Measurements from ENCODE around the gene KIRREL2.
A peak's percentile ranks its signal among the peaks of the same experiment; 100 is the strongest.
"Not testable (repeated sequence)": the region's sequence is repeated elsewhere in the genome, so short reads cannot be mapped to it uniquely, and the experiment has no call there.

Gene KIRREL2

GRCh38 chr19:35870124-35870736 is 13.5 kb downstream of the KIRREL2 start:
- not testable (repeated sequence) for H3K9me3 Mint-ChIP-seq; H3K27ac Mint-ChIP-seq; ATAC-seq (replicated peaks); DNase-seq; H3K36me3 Mint-ChIP-seq
- Mint-ChIP-seq H3K27me3 (peaks cover 80 to 85% of the 10 kb centered on the region in 2 donors), H3K4me3 (peak overlapping the region; percentile 76 to 77), H3K4me1 (peaks cover 12 to 17% of the 10 kb centered on the region in 2 donors)

- Mint-ChIP-seq H3K27me3 (peaks cover 75 to 80% of the 10 kb centered on the region in 2 donors), H3K4me3 (no peak overlapping the region), H3K36me3 (peaks cover 4 to 7% of the 10 kb centered on the region in 2 donors), H3K4me1 (peaks cover 12 to 17% of the 10 kb centered on the region in 2 donors), H3K9me3 (peaks cover 0 to 6% of the 10 kb centered on the region in 2 donors), H3K27ac (no peak overlapping the region)
- ATAC-seq (replicated peaks) (no peak), DNase-seq (no peak)
These were observed 14.1 kb downstream of the KIRREL2 start for GRCh38 chr19:35870798-35871197.

GRCh38 chr19:35871611-35872010 is 14.9 kb downstream of the KIRREL2 start:
- Mint-ChIP-seq H3K4me3 (no peak overlapping the region), H3K4me1 (peaks cover 12 to 17% of the 10 kb centered on the region in 2 donors), H3K9me3 (peaks cover 0 to 6% of the 10 kb centered on the region in 2 donors), H3K27ac (no peak overlapping the region), H3K36me3 (peaks cover 4 to 11% of the 10 kb centered on the region in 2 donors), H3K27me3 (peaks cover 74 to 80% of the 10 kb centered on the region in 2 donors)
- DNase-seq (no peak), ATAC-seq (replicated peaks) (no peak)

GRCh38 chr19:35872180-35872579 is 15.5 kb downstream of the KIRREL2 start:
- no peak overlapping the region for H3K27ac Mint-ChIP-seq
- peaks cover 4 to 11% of the 10 kb centered on the region in 2 donors for H3K36me3 Mint-ChIP-seq
- H3K4me3 Mint-ChIP-seq: no peak overlapping the region
- peaks cover 71 to 83% of the 10 kb centered on the region in 2 donors for H3K27me3 Mint-ChIP-seq
- DNase-seq: no peak
- peaks cover 12 to 17% of the 10 kb centered on the region in 2 donors for H3K4me1 Mint-ChIP-seq
- H3K9me3 Mint-ChIP-seq: peaks cover 0 to 6% of the 10 kb centered on the region in 2 donors
- no peak for ATAC-seq (replicated peaks)

- H3K36me3 Mint-ChIP-seq: peaks cover 4 to 11% of the 10 kb centered on the region in 2 donors
- H3K4me3 Mint-ChIP-seq: no peak overlapping the region
- H3K4me1 Mint-ChIP-seq: peaks cover 8 to 10% of the 10 kb centered on the region in 2 donors
- H3K9me3 Mint-ChIP-seq: peaks cover 0 to 6% of the 10 kb centered on the region in 2 donors
- ATAC-seq (replicated peaks) (no peak), DNase-seq (no peak)
- H3K27ac Mint-ChIP-seq: no peak overlapping the region
- peaks cover 73 to 88% of the 10 kb centered on the region in 2 donors for H3K27me3 Mint-ChIP-seq
These were observed 17.8 kb downstream of the KIRREL2 start for GRCh38 chr19:35874392-35874930.

- no peak for DNase-seq
- no peak overlapping the region for H3K27ac Mint-ChIP-seq
- no peaks in the 10 kb centered on the region for H3K9me3 Mint-ChIP-seq
- H3K27me3 Mint-ChIP-seq: peaks cover 39 to 55% of the 10 kb centered on the region in 2 donors
- H3K4me3 Mint-ChIP-seq: no peak overlapping the region
- H3K4me1 Mint-ChIP-seq: peaks cover 8 to 20% of the 10 kb centered on the region in 2 donors
- H3K36me3 Mint-ChIP-seq: peaks cover 2 to 7% of the 10 kb centered on the region in 2 donors
- no peak for ATAC-seq (replicated peaks)
These were observed 22.4 kb downstream of the KIRREL2 start for GRCh38 chr19:35879068-35879467.

GRCh38 chr19:35879770-35880317 is 23.1 kb downstream of the KIRREL2 start:
- Mint-ChIP-seq H3K27me3 (peaks cover 33 to 49% of the 10 kb centered on the region in 2 donors), H3K4me1 (peaks cover 11 to 27% of the 10 kb centered on the region in 2 donors), H3K4me3 (no peak overlapping the region), H3K27ac (no peak overlapping the region), H3K36me3 (peaks cover 2 to 7% of the 10 kb centered on the region in 2 donors), H3K9me3 (no peaks in the 10 kb centered on the region)
- ATAC-seq (replicated peaks): peak; percentile 27 to 32
- peak; percentile 65 for DNase-seq

- Mint-ChIP-seq H3K36me3 (peaks cover 12 to 20% of the 10 kb centered on the region in 2 donors), H3K9me3 (peaks cover 0 to 4% of the 10 kb centered on the region in 2 donors), H3K4me3 (no peak overlapping the region), H3K27me3 (peaks cover 24 to 30% of the 10 kb centered on the region in 2 donors), H3K27ac (peak overlapping the region; percentile 22), H3K4me1 (peaks cover 19 to 43% of the 10 kb centered on the region in 2 donors)
- DNase-seq (peak; percentile 51), ATAC-seq (replicated peaks) (peak; percentile 26 to 30)
These were observed 25.6 kb downstream of the KIRREL2 start for GRCh38 chr19:35882114-35882832.

- DNase-seq (no peak), ATAC-seq (replicated peaks) (peak; percentile 32 to 37)
- peaks cover 26 to 54% of the 10 kb centered on the region in 2 donors for H3K4me1 Mint-ChIP-seq
- peak overlapping the region; percentile 75 for H3K27ac Mint-ChIP-seq
- peaks cover 27 to 36% of the 10 kb centered on the region in 2 donors for H3K36me3 Mint-ChIP-seq
- H3K9me3 Mint-ChIP-seq: peaks cover 3 to 4% of the 10 kb centered on the region in 2 donors
- peak overlapping the region; percentile 29 to 46 for H3K4me3 Mint-ChIP-seq
- H3K27me3 Mint-ChIP-seq: peaks cover 10 to 14% of the 10 kb centered on the region in 2 donors
These were observed 27.2 kb downstream of the KIRREL2 start for GRCh38 chr19:35883882-35884281.

GRCh38 chr19:35885225-35885738 is 28.6 kb downstream of the KIRREL2 start:
- Mint-ChIP-seq H3K36me3 (peaks cover 36 to 47% of the 10 kb centered on the region in 2 donors), H3K27ac (peak overlapping the region; percentile 95), H3K27me3 (peaks cover 0 to under 1% of the 10 kb centered on the region in 2 donors), H3K4me3 (peak overlapping the region; percentile 23 to 44), H3K4me1 (peaks cover 29 to 56% of the 10 kb centered on the region in 2 donors), H3K9me3 (peaks cover 4 to 5% of the 10 kb centered on the region in 2 donors)
- ATAC-seq (replicated peaks): peak in 1 of 2 donors; percentile 2
- DNase-seq: no peak

GRCh38 chr19:35885904-35886303 is 29.2 kb downstream of the KIRREL2 start:
- Mint-ChIP-seq H3K27me3 (no peaks in the 10 kb centered on the region), H3K9me3 (peaks cover 4 to 5% of the 10 kb centered on the region in 2 donors), H3K36me3 (peaks cover 40 to 52% of the 10 kb centered on the region in 2 donors), H3K4me3 (no peak overlapping the region), H3K4me1 (peaks cover 31 to 60% of the 10 kb centered on the region in 2 donors), H3K27ac (peak overlapping the region; percentile 95)
- ATAC-seq (replicated peaks): no peak
- DNase-seq: no peak

GRCh38 chr19:35887197-35887596 is 30.5 kb downstream of the KIRREL2 start:
- H3K4me1 Mint-ChIP-seq: peaks cover 31 to 59% of the 10 kb centered on the region in 2 donors
- H3K27me3 Mint-ChIP-seq: no peaks in the 10 kb centered on the region
- H3K36me3 Mint-ChIP-seq: peaks cover 46 to 59% of the 10 kb centered on the region in 2 donors
- H3K27ac Mint-ChIP-seq: peak overlapping the region; percentile 72
- peaks cover 4 to 5% of the 10 kb centered on the region in 2 donors for H3K9me3 Mint-ChIP-seq
- DNase-seq (no peak), ATAC-seq (replicated peaks) (no peak)
- H3K4me3 Mint-ChIP-seq: peak overlapping the region in 1 of 2 donors; percentile 25

- Mint-ChIP-seq H3K9me3 (peaks cover 4 to 5% of the 10 kb centered on the region in 2 donors), H3K27ac (peak overlapping the region; percentile 72), H3K36me3 (peaks cover 56 to 70% of the 10 kb centered on the region in 2 donors), H3K4me3 (peak overlapping the region; percentile 7 to 8), H3K4me1 (peaks cover 31 to 56% of the 10 kb centered on the region in 2 donors), H3K27me3 (no peaks in the 10 kb centered on the region)
- ATAC-seq (replicated peaks): no peak
- no peak for DNase-seq
These were observed 31.7 kb downstream of the KIRREL2 start for GRCh38 chr19:35888398-35888797.
